ENCODE measurements around the gene SETD7.

Gene SETD7

DNA sequence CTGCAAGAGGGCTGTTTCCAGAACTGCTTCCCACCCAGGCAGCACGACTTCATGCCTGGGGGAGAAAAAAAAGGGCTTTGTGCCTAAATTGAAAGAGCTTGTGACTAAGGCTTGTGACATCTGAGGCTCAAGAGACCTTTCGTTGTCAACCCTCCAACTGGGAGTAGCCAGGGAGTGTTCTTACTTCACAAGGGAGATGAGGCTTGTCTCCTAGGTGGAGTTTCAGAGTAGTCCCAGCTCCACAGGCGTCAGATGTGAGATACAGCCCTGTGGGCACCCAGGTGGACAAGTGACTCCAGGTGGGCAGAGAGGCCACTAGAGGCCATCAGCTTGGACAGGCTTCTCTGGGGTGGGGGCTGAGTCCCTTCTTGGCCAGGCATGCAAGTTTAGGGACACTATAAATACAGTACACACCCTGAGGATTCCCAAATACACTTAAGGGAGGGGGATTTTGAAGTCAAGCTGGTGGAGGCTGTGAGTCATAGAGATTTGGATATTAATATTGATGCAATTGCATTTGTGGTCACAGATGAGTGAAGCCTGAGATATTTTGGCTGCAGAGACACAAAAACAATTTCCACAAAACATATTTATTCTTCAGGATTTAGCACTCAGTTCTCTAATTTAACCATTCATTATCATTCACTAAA is 40.1 kb upstream of the SETD7 start:
- TF ChIP-seq TAF1 (IDR thresholded peaks at IDR 0.05; ENCODE audit: borderline replicate concordance, insufficient read depth, low read length) (no peak), POLR2AphosphoS5 (IDR thresholded peaks at IDR 0.05; ENCODE audit: low read depth, low read length) (no peak), SIN3A (IDR thresholded peaks at IDR 0.05; ENCODE audit: borderline replicate concordance, insufficient read depth, low read length) (no peak), FOXP2 (optimal IDR thresholded peaks at IDR 0.05; ENCODE audit: borderline replicate concordance, extremely low read depth, extremely low read length, insufficient read depth) (no peak), REST (IDR thresholded peaks at IDR 0.05; ENCODE audit: insufficient read depth in 1 of 2, low read depth in 2 of 2, low read length in 2 of 2) (no peak)

- no peak for TF ChIP-seq POLR2AphosphoS5 (IDR thresholded peaks at IDR 0.05; ENCODE audit: low read depth, low read length)
- no peak for TF ChIP-seq TAF1 (IDR thresholded peaks at IDR 0.05; ENCODE audit: borderline replicate concordance, insufficient read depth, low read length)
- TF ChIP-seq REST (IDR thresholded peaks at IDR 0.05; ENCODE audit: insufficient read depth in 1 of 2, low read depth in 2 of 2, low read length in 2 of 2): no peak
Measured at GRCh38 chr4:139594591-139595185, 38.7 kb upstream of the SETD7 start.

DNA sequence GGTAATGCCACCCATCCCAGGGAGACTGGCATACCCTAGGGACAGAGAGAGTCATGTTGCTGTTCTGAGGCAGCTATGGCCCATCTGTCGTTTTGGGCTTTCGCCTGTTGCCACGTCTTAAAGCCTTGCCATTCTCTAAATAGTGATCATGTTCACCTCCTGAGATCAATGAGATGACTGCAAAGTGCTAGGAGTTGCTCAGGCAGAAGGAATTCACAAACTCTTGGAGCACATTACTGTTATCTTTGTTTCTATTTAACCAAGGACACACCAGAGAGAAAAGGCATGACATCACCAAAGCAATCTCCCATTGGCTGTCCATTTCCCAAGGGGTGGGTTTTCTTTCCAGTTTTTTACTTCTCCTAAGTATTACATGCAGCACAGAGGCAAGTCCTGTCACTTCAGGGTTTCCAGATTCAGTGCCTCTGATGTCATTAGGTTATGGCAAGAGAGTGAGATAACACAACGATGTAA is 37.1 kb upstream of the SETD7 start:
- TF ChIP-seq SIN3A (IDR thresholded peaks at IDR 0.05; ENCODE audit: borderline replicate concordance, insufficient read depth, low read length) (no peak), FOXP2 (optimal IDR thresholded peaks at IDR 0.05; ENCODE audit: borderline replicate concordance, extremely low read depth, extremely low read length, insufficient read depth) (no peak), REST (IDR thresholded peaks at IDR 0.05; ENCODE audit: insufficient read depth in 1 of 2, low read depth in 2 of 2, low read length in 2 of 2) (no peak), TAF1 (IDR thresholded peaks at IDR 0.05; ENCODE audit: borderline replicate concordance, insufficient read depth, low read length) (no peak), POLR2AphosphoS5 (IDR thresholded peaks at IDR 0.05; ENCODE audit: low read depth, low read length) (no peak)

GRCh38 chr4:139589336-139590018 is 33.5 kb upstream of the SETD7 start:
- TF ChIP-seq POLR2AphosphoS5 (IDR thresholded peaks at IDR 0.05; ENCODE audit: low read depth, low read length) (no peak), REST (IDR thresholded peaks at IDR 0.05; ENCODE audit: insufficient read depth in 1 of 2, low read depth in 2 of 2, low read length in 2 of 2) (no peak), TAF1 (IDR thresholded peaks at IDR 0.05; ENCODE audit: borderline replicate concordance, insufficient read depth, low read length) (no peak), FOXP2 (optimal IDR thresholded peaks at IDR 0.05; ENCODE audit: borderline replicate concordance, extremely low read depth, extremely low read length, insufficient read depth) (no peak), SIN3A (IDR thresholded peaks at IDR 0.05; ENCODE audit: borderline replicate concordance, insufficient read depth, low read length) (no peak)
